Measurements from ENCODE around the gene IL17RE.

Gene IL17RE

DNA sequence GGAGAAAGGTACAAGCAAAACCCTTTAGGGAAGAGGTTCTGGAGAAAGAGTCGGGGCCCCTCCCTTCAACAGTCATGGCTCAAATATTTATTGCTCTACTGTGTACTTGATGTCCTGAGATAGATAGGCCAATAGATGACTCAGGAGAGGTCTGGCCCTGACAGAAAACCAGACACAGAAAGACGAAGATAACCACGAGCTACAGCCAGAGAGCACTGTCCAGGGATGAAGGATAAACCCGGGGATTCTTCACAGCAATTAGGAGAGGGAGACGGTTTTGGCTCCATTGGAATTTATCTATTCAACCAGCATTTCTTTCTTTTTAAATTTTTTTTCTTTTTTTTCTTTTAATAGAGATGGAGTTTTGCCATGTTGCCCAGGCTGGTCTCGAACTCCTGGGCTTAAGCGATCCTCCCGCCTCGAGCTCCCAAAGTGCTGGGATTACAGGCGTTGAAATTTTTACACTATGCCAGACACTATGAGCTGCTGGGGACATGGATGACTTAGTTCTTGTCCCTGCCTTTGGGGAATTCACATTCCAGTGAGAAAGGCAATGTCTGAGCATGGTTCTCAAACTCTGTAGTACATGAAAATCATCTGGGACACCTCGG lies 18.0 kb upstream of the IL17RE start:
- TF ChIP-seq, protein P1, sequence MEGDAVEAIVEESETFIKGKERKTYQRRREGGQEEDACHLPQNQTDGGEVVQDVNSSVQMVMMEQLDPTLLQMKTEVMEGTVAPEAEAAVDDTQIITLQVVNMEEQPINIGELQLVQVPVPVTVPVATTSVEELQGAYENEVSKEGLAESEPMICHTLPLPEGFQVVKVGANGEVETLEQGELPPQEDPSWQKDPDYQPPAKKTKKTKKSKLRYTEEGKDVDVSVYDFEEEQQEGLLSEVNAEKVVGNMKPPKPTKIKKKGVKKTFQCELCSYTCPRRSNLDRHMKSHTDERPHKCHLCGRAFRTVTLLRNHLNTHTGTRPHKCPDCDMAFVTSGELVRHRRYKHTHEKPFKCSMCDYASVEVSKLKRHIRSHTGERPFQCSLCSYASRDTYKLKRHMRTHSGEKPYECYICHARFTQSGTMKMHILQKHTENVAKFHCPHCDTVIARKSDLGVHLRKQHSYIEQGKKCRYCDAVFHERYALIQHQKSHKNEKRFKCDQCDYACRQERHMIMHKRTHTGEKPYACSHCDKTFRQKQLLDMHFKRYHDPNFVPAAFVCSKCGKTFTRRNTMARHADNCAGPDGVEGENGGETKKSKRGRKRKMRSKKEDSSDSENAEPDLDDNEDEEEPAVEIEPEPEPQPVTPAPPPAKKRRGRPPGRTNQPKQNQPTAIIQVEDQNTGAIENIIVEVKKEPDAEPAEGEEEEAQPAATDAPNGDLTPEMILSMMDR (IDR thresholded peaks at IDR 0.05; ENCODE audit: extremely low read depth, missing control alignments): no peak
- no peak for DNase-seq (ENCODE audit: low spot score)

DNA sequence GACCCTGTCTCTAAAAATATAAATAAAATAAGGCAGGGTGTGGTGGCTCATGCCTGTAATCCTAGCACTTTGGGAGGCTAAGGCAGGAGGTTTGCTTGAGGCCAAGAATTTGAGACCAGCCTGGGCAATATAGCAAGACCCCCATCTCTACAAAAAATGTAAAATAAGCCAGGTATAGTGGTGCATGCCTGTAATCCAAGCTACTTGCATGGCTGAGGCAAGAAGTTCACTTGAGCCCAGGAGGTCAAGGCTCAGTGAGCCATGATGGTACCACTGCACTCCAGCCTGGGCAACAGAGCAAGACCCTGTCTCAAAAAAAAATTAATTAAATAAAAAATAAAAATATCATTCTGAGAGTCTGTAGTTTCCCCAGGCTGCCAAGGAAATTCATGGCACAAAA lies 16.3 kb upstream of the IL17RE start:
- TF ChIP-seq, protein P1 (IDR thresholded peaks at IDR 0.05; ENCODE audit: extremely low read depth, missing control alignments): no peak
- no peak for DNase-seq (ENCODE audit: low spot score)

DNA sequence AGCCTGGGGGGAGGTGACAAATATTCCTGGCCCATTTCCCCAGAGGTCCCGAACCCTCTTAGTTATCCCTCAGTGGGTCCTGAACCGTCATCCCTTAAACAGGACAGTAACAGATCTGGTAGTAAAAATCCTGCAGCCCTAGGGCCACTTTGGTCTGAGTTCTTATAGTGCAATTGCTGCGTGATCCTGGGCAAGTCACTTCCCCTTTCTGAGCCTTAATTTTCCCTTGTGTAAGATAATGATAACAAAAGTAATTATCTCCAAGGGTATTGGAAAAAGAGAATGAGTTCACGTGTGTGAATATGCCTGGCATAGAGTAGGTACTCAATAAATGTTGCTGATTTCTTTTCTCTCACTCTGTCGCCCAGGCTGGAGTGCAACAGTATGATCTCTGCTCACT lies 15.2 kb upstream of the IL17RE start:
- DNase-seq (ENCODE audit: low spot score): no peak
- TF ChIP-seq, protein P1 (IDR thresholded peaks at IDR 0.05; ENCODE audit: extremely low read depth, missing control alignments): no peak

DNA sequence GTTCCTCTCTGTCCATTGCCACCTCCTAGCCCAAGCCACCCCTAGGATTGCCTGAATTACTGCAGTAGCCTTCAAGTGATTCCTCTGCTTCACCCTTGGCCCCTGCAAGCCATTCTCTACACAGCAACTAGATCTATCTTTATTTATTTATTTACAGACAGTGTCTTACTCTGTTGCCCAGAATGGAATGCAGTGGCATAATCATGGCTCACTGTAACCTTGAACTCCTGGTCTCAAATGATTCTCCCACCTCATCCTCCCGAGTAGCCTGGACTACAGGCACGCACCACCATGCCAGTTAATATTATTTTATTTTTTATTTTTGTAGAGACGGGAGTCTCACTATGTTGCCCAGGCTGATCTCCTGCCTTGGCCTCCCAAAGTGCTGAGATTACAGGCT lies 14.1 kb upstream of the IL17RE start:
- TF ChIP-seq, protein P1 (IDR thresholded peaks at IDR 0.05; ENCODE audit: extremely low read depth, missing control alignments): no peak
- DNase-seq (ENCODE audit: low spot score): no peak

DNA sequence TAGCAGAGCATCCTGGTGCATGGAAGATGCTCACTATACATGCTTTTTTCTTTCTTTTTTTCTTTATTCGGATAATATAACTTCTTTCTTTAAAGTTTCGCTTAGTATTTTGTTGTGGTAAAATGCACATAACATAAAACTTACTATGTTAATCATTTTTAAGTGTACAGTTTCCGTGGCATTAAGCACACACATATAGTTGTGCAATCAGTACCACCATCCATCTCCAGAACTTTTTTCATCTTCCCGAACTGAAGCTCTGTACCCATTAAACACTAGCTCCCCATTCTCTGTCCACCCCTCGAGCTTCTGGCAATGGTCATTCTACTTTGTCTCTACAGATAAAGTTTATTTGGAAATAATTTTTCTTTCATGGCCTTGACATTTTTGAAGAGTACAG lies 13.2 kb upstream of the IL17RE start:
- TF ChIP-seq, protein P1 (IDR thresholded peaks at IDR 0.05; ENCODE audit: extremely low read depth, missing control alignments): no peak
- no peak for DNase-seq (ENCODE audit: low spot score)

DNA sequence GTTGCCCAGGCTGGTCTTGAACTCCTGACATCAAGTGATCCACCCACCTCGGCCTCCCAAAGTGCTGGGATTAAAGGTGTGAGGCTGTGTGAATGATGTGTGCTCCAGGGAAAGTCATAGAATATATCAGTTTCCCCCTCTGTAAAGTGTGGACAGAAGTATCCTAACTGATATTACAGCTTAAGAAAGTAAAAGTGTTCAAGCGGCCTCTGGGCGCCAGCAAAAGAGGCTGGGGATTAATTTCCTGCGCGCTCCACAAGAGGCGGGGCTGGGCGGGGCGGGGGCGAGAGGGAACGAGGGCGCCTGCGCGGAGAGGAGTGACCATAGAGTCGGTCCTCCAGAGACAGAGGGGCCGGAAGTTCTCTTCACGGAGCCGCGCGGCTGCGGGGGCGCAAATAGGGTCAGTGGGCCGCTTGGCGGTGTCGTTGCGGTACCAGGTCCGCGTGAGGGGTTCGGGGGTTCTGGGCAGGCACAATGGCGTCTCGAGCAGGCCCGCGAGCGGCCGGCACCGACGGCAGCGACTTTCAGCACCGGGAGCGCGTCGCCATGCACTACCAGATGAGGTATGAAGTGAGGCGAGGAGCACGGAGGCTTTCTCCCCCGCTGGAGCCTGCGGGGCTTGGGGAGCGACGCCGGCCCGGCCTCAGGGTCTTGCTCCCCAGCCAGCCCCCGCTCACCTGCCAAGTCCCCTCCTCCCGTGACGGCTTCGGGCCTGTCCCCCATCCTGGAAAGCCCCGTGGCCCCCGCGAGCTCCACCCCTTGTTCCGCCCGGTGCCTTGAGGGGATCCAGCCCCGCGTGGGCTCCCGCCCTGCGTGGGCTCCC lies 12.2 kb upstream of the IL17RE start, which contains the start of gene JAGN1:
TSS of gene JAGN1 (plus strand) at position 362 of the 823 bp plus-strand sequence. CDS start at position 475, 113 bp downstream.
- peak; percentile 95 for DNase-seq (ENCODE audit: low spot score)
- TF ChIP-seq, protein P1 (IDR thresholded peaks at IDR 0.05; ENCODE audit: extremely low read depth, missing control alignments): no peak

DNA sequence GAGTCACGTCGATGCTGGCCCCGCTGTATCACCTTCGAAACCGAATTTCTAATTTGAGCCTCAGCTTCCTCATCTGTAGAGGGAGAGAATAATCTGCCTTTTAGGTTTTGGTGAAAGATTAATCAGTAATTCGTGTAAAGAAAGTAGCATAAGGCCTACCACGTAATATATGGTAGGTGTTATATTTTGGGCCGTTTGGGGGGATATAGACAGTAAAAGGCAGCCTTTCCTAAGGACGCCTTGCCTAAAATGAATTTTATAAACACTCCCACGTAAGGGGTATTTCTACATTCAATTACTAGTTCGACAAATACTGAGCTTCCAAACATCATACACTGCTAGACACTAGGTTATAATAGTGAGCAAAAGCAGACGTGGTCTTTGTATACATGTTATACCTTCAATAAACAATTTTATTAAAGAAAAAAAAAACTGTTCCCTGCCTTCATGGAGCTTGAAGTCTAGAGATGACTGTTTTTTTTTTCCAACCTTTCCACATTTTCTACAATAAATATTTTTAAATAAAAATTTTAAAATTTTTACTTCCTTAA lies 11.5 kb upstream of the IL17RE start:
- DNase-seq (ENCODE audit: low spot score): no peak
- TF ChIP-seq, protein P1 (IDR thresholded peaks at IDR 0.05; ENCODE audit: extremely low read depth, missing control alignments): no peak

All from GM20000 (cell line).